ENCODE results near the gene DAW1.

GRCh38 chr2:227942021-227942420 is 70.6 kb downstream of the DAW1 start:
- TF ChIP-seq CTCF (IDR thresholded peaks at IDR 0.05) (no peak), POLR2A (IDR thresholded peaks at IDR 0.05) (no peak)

Data from testis (tissue), 2 donors.